Brain pericyte (primary cell): ENCODE data around the gene TICAM2.
"Not testable (repeated sequence)": the region's sequence is repeated elsewhere in the genome, so short reads cannot be mapped to it uniquely, and the experiment has no call there.

Source experiments
- DNase-seq: peaks from one replicate; pipeline ENCODE4 v3.0.0-alpha.2; 2012; ENCODE audit warnings: low read depth, low spot score

The TICAM2 gene, protein sequence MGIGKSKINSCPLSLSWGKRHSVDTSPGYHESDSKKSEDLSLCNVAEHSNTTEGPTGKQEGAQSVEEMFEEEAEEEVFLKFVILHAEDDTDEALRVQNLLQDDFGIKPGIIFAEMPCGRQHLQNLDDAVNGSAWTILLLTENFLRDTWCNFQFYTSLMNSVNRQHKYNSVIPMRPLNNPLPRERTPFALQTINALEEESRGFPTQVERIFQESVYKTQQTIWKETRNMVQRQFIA

DNA sequence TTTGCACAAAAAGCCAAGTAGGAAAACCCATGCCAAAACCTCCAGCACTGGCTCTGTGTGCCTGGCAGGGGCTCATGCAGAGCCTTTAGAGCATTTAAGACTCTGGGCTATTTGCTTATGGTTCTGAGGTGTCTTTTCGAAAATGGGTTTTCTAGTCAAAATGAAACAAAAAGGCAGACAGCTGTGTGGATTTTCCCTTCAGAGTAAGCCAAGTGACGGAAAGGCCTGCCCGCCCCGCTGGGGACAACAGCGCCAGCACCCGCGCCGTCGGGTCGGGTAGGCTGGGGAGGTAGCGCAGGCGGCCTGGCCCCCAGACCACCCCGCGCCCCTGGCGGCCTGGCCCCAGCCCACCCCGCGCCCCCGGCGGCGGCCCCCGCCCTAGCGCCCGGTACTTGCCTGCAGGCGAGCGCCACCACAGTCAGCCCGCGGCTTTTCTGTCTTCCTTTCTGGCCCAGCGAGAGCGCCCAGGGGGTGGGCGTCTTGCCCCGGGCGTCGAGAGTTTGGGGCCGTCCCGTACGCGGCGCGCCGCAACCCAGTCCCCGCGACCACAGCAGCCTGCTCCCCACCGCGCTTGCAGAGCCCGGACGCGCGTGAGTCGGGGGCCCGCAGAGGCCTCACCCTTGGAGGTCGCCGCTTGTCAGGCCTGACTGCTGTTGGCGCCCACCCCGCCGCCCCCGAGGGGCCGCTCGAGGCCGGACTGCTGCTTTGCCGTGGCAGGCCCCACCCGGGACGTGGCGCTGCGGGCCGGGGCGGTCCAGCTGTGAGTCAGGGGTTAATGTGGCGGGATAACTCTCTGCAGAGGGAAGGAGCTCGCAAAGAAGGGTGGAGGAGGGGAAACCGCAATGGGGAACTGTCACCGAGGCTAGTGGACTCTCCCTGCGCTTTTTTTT lies at the start of gene TICAM2:
TSS of gene TICAM2 (minus strand) at position 779 of the 890 bp plus-strand sequence. CDS start 21,223 bp downstream, outside the sequence.
- DNase-seq: no peak

DNA sequence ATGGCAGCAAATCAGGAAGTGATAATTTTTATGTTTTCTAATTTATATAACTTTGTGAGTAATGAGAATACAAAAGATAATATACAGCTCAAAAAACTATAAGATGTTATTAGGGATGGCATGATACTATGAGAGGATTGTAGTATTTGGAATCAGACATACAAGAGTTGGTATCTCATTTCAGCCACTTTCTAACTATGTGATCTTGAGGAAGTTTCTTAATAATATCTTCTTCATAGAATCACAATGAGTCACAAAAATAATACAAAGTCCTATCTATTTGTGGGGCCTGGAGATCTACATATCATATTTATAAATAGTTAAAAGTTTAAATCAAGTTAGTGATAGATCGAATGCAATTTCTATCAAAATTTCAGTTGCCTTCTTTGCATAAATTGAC lies 47.3 kb upstream of the TICAM2 start:
- no peak for DNase-seq

DNA sequence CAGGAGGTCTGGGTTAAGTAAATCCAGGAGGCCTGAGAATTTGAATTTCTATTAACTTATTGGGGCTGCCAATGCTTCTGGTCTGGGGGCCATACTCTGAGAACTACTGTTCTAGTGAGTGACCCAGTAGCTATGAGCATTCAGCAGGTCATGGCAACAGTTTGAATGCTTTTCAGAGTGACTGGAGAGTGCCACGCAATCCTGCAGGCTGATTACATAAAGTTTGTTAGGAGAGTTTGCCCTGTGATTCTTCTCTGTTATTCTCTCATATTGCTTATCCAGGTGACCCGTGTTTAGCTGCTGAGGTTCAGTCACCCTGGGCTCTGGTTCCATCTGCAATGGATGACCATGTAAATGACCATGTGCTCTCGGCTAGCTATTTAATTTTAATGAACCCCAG lies 45.8 kb upstream of the TICAM2 start:
- no peak for DNase-seq

DNA sequence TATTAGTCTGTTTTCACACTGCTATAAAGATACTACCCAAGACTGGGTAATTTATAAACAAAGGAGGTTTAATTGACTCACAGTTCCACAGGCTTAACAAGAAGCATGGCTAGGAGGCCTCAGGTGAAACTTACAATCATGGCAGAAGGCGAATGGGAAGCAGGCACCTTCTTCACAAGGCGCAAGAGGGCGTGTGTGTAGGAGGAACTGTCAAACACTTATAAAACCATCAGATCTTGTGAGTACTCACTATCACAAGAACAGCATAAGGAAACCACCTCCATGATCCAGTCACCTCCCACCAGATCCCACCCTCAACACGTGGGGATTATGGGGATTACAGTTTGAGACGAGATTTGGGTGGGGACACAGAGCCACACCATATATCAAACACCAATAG lies 43.1 kb upstream of the TICAM2 start:
- DNase-seq: not testable (repeated sequence)

DNA sequence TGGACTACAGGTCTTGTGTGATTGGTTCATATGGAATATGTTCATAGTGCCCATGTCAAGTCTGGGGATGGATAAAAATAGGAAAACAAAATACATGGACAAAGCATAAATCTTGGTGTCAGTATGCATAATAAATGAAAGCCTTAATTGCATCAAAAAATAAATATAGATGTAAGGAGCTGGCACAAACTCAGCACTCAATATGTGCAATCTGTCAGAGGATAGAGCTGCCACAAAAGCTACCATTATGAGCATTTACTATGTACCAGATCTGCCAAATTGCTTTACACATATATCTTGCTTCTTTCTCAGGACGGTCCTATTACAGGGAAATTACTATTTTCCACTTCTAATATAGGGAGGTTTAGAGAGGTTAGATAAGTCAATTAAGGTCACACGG lies 41.8 kb upstream of the TICAM2 start:
- DNase-seq: no peak

DNA sequence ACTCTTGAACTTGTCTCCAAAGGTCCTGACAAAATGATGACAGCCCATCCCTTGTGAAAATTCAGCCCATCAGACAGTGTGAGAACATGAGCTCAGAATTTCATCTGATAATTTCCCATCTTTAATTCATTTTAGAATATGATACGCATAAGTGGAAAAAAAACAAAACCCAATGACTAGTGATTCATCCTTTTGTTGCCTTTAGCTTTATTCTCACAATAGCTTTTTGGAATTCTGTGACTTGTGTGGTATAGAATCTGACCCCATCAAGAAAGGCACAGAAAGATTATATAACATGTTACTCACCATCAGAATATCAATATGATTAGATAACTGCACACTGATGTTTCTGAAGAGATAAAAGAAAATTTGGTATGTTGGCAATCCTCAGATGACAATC lies 39.7 kb upstream of the TICAM2 start:
- DNase-seq: no peak

DNA sequence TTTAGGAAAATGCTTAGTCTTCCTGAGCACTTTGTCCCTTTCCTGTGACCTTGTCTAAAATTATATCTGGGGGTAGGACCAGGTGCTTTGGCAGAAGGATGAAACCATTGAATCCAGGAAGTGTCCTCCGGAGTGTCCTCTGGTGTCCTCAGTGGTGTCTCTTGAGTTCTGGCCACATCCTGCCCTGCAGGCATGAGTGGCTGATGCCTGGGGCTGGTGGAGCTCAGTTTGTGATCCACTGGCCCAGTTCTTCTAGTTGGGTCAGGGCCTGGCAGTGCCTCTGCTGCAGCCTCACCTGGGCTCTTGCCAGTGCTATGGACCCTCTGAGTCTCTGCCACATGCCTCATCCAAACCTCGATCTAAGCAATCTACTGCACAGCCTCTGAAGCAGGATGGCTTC lies 38.0 kb upstream of the TICAM2 start:
- no peak for DNase-seq

DNA sequence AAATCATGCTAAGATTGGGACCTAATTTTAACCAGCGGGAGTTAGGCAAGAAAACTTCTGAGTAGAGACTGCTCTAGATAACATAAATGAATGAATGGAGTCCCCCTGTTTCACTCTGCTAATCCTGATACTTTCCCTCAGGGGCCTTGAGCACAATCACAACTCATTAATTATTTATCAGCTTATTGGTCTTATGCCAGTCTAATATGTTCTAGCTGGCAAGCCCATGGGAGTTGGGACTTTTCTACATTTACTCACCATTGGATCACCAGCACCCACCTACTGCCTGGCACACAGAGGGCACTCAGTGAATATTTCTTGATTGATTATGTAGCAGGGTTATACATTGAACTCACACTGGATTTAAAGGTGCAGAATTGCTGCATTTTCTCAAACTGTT lies 37.1 kb upstream of the TICAM2 start:
- DNase-seq: no peak

DNA sequence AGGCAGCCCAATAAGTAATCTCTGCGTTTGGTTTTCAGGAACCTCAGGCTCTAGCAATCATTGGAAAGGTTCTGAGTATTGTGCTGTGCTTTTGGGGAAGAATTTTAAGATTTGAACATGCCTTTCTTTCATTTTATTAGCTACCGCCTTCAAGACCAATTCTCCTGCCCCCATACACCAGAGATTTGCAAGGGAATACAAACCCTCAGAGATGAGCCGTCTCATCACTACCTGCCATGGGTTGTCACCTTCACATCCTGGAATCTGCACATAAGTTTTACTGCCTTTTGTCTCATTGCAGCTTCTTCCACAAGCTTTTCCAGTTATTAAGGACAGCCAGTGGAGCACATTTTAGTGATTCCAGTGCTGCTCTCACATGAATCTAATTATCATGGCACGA lies 35.2 kb upstream of the TICAM2 start:
- DNase-seq: no peak

DNA sequence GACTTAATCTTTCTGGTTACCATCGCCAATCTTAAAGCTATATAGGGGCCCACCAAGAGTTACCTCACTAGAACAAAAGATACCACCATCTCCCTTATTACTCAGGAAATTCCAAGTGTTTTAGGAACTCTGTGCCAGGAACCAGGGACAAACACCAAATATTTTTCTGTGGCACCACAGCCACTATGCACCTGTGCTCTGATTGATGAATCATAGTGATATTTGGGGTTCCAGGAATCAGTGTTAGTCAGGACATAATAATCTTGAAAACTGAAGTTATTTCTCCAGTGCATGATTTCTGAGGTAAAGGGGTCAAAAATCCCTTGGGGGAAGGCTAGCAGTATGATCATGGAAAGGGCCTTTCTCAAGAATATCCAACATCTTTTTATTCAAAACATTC lies 33.7 kb upstream of the TICAM2 start:
- DNase-seq: no peak

DNA sequence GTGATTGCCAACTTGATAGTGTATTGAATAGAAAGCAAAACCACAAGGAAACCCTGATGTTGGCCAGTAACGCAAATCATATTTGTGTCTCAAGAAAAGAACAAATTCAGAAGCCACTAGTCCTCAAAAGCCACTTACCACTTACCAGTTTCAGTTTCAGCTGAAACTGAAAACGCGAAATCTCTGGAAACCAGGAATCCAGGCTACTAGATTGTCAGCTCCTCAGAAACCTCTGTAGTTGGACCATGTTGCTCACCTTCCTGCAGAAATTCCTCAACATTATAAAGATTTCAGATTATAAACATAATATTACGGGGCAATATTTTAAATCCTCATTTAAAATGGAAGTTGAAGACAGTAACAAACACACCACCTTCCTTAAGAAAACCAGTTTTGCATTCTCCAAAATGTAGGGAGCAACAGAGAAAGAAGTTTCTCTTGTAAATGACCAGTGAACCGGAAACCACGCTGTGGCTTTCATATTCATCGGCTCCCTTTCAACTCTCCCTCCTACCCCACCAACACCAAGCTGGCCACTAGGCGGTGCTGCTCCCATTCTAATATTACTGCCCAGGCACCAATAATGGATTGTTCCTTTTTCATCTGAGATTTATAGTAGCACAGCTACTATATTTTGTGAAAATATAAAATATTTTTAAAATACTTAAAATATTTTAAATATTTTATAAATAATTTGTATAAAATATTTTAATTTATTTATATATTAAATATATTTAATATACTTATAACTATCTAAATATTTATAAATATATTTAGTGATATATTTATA lies 32.3 kb upstream of the TICAM2 start:
- peak; percentile 45 for DNase-seq

DNA sequence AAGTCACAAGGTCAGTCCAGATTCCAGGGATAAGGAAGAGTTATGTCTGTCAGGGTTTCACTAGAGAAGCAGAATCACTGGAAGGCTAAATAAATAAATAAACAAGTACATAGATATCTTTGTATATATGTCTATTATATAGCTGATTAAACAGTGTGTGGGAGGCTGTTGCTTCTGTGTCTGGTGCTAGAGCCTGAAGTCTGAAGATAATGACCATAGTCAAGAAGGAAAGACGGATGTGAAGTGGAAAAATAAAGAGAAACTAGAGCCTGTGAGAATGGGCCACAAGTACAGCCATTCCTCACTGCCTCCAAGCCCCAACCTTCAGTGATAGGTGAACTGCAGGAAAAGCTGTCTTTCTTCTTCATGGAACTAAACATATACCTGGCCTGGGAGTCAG lies 27.6 kb upstream of the TICAM2 start:
- DNase-seq: no peak

DNA sequence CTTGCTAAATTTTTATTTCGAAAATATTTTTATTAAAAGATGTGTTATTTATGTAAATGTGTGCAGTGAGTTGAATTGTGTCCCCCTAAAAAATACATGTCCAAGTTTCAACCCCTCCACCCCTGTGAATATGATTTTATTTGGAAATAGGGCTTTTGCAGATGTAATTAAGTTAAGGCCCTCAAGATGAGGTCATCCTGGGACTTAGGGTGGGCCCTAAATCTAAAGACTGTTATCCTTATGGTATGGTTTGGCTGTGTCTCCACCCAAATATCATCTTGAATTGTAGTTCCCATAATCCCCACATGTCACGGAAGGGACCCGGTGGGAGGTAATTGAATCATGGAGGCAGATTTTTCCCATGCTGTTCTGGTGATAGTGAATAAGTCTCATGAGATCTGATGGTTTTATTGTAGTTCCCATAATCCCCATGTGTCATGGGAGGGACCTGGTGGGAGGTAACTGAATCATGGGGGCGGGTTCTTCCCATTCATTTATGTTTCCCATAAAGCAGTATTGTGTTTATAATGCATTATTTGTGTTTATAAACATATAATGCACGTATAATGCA lies 25.1 kb upstream of the TICAM2 start:
- no peak for DNase-seq

DNA sequence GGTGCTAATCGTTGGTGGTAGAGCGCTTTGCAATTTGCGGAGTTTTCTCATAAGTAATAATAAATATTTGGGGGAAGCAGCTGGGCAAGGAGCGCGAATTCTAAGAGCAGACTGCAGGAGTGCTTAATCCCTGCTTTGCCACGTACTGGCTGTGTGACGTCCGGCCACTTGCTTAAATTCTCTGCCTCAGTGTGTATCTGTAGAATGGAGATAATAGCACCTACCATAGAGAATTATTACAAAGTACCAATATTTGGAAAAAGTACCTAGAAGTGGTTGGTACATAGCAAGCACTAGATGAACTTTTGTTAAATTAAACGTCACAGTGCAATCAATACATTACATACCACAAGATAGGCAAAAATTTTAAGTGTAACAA lies 24.2 kb upstream of the TICAM2 start:
- no peak for DNase-seq

DNA sequence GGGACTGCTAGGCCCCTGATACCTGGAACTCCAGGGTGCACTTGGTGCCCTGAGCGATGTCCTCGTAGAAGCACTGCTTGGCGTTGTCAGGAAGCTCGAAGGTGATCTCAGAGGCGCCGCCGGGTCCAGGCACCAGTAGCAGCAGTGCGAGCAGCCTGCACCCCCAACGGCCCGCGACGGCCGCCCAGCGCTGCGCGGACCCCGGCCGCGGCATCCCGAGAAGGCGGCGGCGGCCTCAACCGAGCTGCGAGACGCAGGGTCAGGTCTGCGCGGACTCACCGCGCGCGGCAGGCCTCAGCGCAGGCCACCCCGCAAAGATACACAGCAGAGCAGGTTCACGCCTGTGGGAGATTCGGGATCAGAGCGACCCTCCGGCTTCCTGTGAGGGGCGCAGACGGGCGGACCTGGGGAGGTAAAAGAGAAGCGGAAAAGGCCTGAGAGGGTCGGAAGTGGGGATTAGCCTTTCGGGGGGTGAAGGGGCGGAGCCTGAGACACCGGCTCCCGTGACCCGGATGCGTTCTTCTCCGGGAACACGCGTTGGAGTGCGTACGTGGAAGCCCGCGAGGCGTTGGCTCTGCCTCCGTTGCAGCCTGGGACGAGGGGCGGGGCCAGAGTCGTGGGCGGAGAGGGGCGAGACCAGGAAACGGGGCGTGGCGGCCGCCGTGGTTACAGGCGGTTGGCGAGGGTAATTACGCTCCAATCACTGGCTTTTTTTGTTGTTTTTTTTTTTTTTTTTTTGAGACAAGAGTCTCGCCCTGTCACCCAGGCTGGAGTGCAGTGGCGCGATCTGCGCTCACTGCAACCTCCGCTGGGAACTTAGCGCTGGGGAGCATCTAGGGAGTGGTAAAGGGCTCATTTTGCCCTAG lies 23.5 kb upstream of the TICAM2 start, which contains the start of gene TMED7:
TSS of gene TMED7 (minus strand) at position 458 of the 866 bp plus-strand sequence. CDS start at position 214, 244 bp downstream.
- peak; percentile 92 for DNase-seq

DNA sequence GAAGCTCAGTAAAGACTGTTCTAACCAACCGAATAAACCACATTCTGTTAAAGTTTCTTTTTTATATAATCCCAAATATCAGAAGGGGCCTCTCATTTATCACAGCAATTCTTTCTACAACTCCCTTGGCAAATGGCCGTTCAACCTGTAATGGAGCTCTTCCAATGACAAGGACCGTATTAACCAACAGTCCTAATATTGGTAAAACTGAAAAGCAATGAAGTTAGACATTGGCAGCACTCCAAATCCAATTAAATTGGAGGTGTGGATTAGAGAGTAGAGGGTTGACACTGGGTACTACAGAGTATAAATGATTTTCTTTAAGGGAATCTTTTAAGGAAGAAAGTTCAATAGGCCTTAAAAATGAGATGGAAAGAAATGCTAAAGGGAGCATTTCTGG lies 22.7 kb upstream of the TICAM2 start:
- no peak for DNase-seq

DNA sequence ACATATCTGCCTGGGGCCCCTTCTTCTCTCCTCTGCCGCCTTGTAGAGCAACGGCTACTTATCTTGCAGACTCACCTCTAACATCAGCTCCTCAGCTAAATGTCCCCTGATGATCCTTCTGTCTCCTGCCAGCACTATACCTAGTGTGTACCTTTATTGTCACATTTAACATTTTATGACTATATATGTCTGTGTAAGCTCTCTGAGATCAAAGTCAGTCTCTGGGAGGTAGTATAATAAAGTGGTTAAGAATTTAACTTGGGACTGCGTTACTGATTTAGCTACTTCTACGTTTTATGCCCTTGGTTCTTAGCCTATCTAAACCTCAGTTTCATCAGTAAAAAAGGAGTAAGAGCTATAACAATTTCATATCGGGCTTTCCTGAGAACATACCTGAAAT lies 21.4 kb upstream of the TICAM2 start:
- DNase-seq: no peak

DNA sequence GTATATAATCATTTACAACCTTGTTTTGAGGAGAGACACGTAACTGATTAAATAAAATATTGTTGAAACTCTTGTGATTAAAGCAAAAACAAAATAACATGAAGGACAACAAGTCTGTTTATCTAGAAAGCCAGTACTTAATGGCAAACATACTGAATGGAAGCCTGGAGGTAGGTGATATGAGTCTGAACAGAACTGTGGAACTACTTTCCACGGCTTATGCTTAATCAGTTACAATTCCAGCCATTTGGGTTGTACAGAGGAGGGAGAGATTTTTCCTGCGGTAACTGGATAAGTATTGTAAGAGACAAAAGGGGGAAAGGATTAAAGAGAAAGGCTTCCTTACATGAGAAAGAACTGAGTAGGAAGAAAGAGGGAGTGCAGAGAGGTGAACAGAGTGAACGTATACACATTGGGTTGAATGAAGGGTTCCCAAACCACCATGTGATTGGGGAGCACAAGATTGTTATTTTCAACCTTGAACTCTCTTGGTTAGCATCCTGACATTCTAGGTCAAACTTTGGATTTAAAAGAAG lies 19.2 kb upstream of the TICAM2 start:
- no peak for DNase-seq

DNA sequence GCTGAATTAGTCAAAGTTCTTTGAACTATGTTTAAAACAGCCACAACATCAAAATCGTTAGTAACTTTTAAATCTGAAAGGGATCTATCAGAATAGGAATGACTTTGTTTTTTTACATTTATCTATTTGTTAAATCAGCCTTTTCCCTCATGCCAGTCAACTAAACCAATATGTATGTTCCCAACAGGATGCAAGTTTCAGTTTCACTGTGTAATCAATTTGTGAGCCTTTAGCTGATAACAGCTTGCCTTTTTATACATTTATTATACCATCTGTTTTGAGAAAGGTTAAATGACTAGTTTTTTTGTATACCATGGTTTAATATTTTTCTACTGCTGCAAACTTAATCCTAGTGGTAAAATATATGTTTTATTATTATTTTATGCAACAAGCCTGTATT lies 14.6 kb upstream of the TICAM2 start:
- DNase-seq: no peak

DNA sequence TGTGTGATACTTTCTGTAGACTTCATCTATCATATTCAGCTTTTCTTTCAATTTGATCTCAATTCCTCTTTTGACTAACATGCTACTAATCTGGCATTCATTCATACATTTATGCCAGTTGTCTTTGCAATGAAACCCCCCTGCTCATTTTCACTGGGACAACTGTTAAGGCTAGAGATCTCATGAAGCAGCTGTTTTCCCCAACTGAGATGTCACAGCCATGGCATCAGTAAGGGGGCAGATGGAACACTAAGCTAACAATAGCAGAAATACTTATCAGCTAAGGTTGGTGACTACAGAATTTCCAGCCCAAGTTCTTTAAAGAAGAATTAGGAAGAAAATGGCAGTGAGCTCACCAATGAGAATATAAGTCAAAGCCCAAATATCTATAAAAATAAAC lies 14.2 kb upstream of the TICAM2 start:
- no peak for DNase-seq

DNA sequence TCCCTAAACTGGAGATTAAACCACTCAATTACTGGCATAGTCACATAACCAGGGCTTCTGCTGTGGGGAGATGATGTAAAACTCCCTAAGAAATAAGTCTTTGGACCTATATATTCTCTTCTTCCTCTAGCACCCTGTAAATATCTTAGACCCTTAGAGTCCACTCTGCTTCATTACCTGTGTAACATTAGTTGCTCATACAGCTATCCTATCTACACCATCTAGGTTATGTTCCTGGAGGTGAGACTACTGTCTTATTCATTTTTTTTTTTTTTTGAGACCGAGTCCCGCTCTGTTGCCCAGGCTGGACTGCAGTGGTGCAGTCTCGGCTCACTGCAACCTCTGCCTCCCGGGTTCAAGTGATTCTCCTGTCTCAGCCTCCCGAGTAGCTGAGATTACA lies 9.6 kb upstream of the TICAM2 start:
- DNase-seq: no peak
